Activated CD4-positive, alpha-beta T cell treated with anti-CD3 and anti-CD28 coated beads, Interleukin-2, amount 10 ng/mL, durations not matched to agents 7 days and 5 days (primary cell): ENCODE measurements around the gene MAGI3. TPM values are rescaled to one million over a fixed set of nuclear protein-coding genes. Genes with fewer than 3 reads are reported as not detected.

Experiments used
- CTCF ChIA-PET: fragments of 350-600 bp; sonication (Branson Sonifier 250); formaldehyde crosslinking; loops from one replicate; lab custom pipeline; 2021; ENCODE audit warnings: antibody characterized with exemption; lab: Charles Lee
- POLR2A ChIA-PET: fragments of 350-600 bp; sonication (Branson Sonifier 250); formaldehyde crosslinking; loops from one replicate; lab custom pipeline; 2021; ENCODE audit warnings: antibody characterized with exemption; lab: Charles Lee
- DNase-seq: peaks from one replicate; pipeline ENCODE4 v3.0.0-alpha.2; 2020
- H3K27ac Mint-ChIP-seq: one replicate; pipeline ENCODE4 v1.8.0; 2021; ENCODE audit warnings: mild to moderate bottlenecking, moderate library complexity, mixed read lengths
- H3K27me3 Mint-ChIP-seq: one replicate; pipeline ENCODE4 v1.8.0; 2021; ENCODE audit warnings: mixed read lengths
- H3K36me3 Mint-ChIP-seq: one replicate; pipeline ENCODE4 v1.8.0; 2021; ENCODE audit warnings: low read depth, mixed read lengths
- H3K4me1 Mint-ChIP-seq: one replicate; pipeline ENCODE4 v1.8.0; 2021; ENCODE audit warnings: mixed read lengths
- H3K4me3 Mint-ChIP-seq: one replicate; pipeline ENCODE4 v1.8.0; 2021; ENCODE audit warnings: mild to moderate bottlenecking, moderate library complexity, mixed read lengths
- H3K9me3 Mint-ChIP-seq: one replicate; pipeline ENCODE4 v1.8.0; 2021; ENCODE audit warnings: mixed read lengths
- total RNA-seq, 2 experiments: library from RNA; stranded (reverse); gene quantifications; one replicate each; pipeline ENCODE4 v1.2.3, GENCODE V29; 2021

The MAGI3 gene
- total RNA-seq, 2 experiments from 2014 or later: 10.8 to 11.0 TPM

DNA sequence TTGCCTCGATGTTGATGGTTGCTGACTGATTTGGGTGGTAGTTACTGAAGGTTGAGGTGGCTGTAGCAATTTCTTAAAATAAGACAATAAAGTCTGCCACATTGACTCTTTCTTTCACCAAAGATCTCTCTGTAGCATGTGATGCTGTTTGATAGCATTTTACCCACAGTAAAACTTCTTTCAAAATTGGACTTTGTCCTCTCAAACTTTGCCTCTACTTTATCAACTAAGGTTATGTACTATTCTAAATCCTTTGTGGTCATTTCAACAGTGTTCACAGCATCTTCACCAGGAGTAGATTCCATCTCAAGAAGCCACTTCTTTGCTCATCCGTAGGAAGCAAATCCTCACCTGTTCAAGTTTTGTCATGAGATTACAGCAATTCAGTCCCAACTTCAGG, 275.8 kb downstream of the MAGI3 start:
- no peaks in the 10 kb centered on the region for H3K27me3 Mint-ChIP-seq
- no peak overlapping the region for H3K4me3 Mint-ChIP-seq
- POLR2A ChIA-PET: no interaction called here
- H3K36me3 Mint-ChIP-seq: peaks cover 3% of the 10 kb centered on the region
- H3K9me3 Mint-ChIP-seq: no peaks in the 10 kb centered on the region
- H3K4me1 Mint-ChIP-seq: no peaks in the 10 kb centered on the region
- H3K27ac Mint-ChIP-seq: no peak overlapping the region
- DNase-seq: no peak
- CTCF ChIA-PET: no interaction called here

DNA sequence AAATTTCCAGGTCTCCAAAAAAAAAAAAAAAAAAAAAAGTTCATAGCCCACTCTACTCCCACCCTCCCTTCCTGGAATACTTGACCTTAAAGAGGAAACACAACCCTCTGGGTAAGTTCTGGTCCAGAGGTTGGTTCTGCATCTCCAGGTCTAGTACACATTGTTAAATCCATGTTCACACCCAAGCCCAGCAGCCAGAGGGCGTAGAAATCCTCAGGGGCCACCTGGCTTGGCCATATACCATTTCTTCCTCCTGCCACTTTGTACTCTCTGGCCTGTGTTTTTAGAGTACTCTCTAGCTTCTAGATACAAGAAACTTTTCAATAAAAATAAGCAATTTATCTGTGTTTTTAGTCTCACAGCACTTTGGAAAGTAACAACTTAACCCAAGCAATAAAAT, 279.7 kb downstream of the MAGI3 start:
- ChIA-PET CTCF (interaction anchor here (0.7 kb wide), 1 partner anchor 563 kb away, joined by 4 read pairs; no protein-coding TSS in a partner anchor), POLR2A (no interaction called here)
- H3K4me1 Mint-ChIP-seq: peaks cover under 1% of the 10 kb centered on the region
- H3K27me3 Mint-ChIP-seq: no peaks in the 10 kb centered on the region
- H3K36me3 Mint-ChIP-seq: peaks cover 3% of the 10 kb centered on the region
- H3K4me3 Mint-ChIP-seq: no peak overlapping the region
- no peak overlapping the region for H3K27ac Mint-ChIP-seq
- no peaks in the 10 kb centered on the region for H3K9me3 Mint-ChIP-seq
- DNase-seq: no peak

DNA sequence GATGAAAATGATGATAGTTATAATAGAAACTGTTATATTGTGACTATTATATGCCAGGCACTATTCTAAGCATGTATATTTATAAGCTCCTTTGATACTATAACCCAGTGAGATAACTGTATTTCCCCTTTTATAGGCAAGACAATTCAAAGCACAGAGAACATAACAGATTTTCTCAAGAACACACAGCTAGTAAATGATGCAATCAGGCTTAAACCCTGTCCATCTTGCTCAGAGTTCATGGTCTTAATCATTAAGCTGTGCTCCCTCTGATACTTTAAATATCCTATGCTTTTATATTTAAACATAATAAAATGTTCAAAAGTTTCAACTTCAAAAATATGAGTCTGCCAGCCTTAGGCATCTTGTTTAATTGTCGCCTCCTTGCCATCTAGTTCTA, 280.3 kb downstream of the MAGI3 start:
- H3K36me3 Mint-ChIP-seq: peaks cover 3% of the 10 kb centered on the region
- no peak overlapping the region for H3K27ac Mint-ChIP-seq
- POLR2A ChIA-PET: no interaction called here
- H3K27me3 Mint-ChIP-seq: no peaks in the 10 kb centered on the region
- H3K4me3 Mint-ChIP-seq: no peak overlapping the region
- CTCF ChIA-PET: no interaction called here
- no peak for DNase-seq
- H3K9me3 Mint-ChIP-seq: no peaks in the 10 kb centered on the region
- peaks cover 5% of the 10 kb centered on the region for H3K4me1 Mint-ChIP-seq

DNA sequence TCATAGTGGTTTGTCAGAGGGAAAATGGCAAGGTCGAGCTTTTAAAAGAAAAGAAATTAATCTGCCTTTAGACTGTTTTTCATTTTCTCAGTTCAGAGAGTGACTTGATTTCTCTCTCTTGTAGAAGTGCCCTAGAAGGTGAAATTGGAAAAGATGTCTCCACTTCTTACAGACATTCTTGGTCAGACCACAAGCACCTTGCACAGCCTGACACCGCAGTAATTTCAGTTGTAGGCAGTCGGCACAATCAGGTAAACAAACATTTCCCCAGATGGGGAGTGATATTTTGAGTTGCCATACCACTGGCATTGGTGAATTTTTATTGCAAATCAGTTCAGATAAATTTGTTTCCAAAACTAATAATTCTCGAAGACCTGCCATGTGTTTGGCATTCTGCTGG, 282.2 kb downstream of the MAGI3 start:
- Mint-ChIP-seq H3K36me3 (no peaks in the 10 kb centered on the region), H3K27ac (no peak overlapping the region), H3K4me3 (no peak overlapping the region), H3K4me1 (peaks cover 5% of the 10 kb centered on the region), H3K9me3 (no peaks in the 10 kb centered on the region), H3K27me3 (no peaks in the 10 kb centered on the region)
- CTCF ChIA-PET: no interaction called here
- DNase-seq: no peak
- POLR2A ChIA-PET: no interaction called here

DNA sequence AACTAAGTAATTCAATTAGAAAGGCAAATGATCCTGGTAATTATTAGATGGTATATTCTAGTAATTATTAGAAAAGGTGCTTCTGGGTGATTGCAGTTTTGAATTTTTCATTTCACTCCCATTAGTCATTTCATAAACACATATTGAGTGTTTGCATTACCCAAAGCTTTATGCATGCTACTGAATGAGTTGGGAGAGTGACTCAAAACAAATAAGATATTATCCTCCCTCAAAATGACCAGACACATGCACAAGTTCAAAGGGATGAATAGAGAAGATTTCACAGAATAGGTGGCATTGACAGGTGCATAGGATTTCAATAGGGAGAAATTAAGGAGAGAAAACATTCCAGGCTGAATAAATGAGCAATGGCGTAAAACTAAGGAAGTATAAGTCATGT, 284.3 kb downstream of the MAGI3 start:
- Mint-ChIP-seq H3K27ac (no peak overlapping the region), H3K9me3 (no peaks in the 10 kb centered on the region), H3K4me3 (no peak overlapping the region), H3K4me1 (peaks cover 5% of the 10 kb centered on the region), H3K36me3 (no peaks in the 10 kb centered on the region), H3K27me3 (no peaks in the 10 kb centered on the region)
- POLR2A ChIA-PET: no interaction called here
- DNase-seq: no peak
- CTCF ChIA-PET: no interaction called here

DNA sequence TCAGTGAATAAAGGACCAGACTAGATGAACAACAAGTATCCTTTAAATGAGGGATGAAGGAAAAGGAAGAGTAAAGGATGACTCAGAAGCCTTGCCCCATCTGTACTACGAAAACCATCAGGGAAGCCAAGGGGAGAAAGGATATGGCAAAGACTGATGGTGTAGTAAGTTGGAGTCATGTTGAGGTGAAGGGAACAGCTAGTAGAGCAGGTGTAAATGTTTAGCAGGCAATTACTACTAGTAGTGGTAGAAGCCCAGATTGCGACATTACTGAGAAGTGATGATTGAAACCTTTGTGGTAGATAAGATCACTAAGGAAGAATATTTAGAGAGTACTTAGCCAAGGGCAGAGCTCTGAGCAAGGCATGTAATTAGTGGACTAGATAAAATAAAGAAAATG, 285.0 kb downstream of the MAGI3 start:
- Mint-ChIP-seq H3K36me3 (no peaks in the 10 kb centered on the region), H3K4me1 (peaks cover 5% of the 10 kb centered on the region), H3K27ac (no peak overlapping the region), H3K27me3 (no peaks in the 10 kb centered on the region), H3K4me3 (no peak overlapping the region), H3K9me3 (no peaks in the 10 kb centered on the region)
- ChIA-PET POLR2A (no interaction called here), CTCF (no interaction called here)
- no peak for DNase-seq

DNA sequence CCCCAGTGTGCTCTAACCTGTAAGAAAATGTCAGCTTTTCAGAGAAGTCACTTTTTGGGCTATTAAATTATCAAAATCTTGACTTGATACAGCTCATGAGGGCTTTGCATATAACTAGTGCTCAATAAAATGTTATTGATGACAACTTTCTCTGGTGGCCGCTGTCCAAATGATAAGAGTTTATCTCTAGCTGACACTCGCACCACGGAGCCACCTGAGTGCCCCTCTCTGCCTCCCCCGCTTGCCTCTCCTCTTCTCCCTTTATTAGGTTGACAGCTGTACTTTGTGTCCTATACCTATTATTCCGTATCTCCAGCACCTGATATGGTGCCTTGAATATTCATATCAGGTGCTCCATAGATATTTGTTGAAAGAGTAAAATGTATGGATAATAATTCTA, 286.2 kb downstream of the MAGI3 start:
- ChIA-PET CTCF (interaction anchor here (0.6 kb wide), 1 partner anchor 341 kb away, joined by 4 read pairs; no protein-coding TSS in a partner anchor), POLR2A (no interaction called here)
- Mint-ChIP-seq H3K27me3 (no peaks in the 10 kb centered on the region), H3K9me3 (no peaks in the 10 kb centered on the region), H3K4me3 (no peak overlapping the region), H3K4me1 (peaks cover 10% of the 10 kb centered on the region), H3K27ac (no peak overlapping the region), H3K36me3 (no peaks in the 10 kb centered on the region)
- no peak for DNase-seq

DNA sequence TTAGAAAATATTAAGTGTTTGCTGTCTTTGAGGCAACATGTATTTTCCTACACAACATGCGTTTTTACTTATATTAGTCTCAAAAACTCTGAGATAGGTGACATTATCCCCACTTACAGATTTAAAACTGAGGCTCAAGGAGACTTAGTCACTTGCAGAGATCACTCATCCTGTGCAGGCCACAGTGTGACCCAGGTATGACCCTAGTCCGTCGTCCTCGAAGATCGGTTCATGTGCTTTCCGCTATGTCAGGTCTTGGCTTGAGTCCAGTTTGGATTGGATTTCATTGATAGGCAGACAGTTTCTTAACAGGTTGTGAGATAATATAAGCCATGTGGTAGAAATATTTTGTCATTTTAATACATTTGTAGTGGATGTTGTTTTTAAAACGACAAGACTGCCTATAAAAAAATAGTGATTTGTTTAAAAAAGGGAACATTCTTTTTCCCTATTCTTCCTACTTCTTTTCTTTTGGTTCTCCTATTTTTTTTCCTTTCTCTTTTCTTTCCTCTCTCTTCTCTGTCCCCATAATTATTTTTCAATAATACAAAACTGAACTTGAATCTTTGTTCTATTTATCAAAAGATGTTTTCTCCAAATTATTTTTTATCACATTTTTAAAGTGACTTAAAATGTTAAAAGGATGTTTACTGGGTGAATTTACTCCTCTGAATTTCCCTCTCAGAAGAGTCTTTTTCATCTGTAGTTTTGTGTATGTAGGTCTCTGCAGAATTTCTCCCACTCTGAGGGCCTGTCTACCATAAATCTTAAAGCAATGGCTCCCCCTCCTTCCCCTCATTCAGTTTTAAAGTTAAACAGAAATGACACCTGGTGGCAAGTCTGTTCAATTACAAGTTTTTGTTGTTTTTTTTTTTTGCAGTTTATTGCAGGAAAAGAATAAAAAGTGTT, 287.2 kb downstream of the MAGI3 start:
- no peaks in the 10 kb centered on the region for H3K9me3 Mint-ChIP-seq

DNA sequence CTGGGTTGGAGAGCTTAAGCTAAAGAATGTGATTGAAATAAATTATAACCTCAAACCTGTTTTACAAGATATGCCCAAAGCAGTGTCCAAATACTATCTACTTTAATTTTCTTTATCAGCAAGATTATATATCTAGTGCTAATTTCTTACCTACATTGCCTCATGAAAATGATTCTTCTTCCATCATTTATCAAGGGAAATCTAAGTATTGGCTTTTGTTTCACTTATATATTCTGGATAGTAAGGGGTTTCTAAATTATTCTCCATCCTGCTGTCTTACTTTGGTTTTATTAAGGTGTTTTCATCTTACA, 287.8 kb downstream of the MAGI3 start:
- Mint-ChIP-seq H3K4me3 (no peak overlapping the region), H3K27ac (no peak overlapping the region), H3K4me1 (peaks cover 10% of the 10 kb centered on the region), H3K27me3 (no peaks in the 10 kb centered on the region), H3K36me3 (no peaks in the 10 kb centered on the region), H3K9me3 (no peaks in the 10 kb centered on the region)
- DNase-seq: no peak
- CTCF ChIA-PET: interaction anchor here (0.6 kb wide), 1 partner anchor 273 kb away, joined by 3 read pairs; no protein-coding TSS in a partner anchor
- POLR2A ChIA-PET: no interaction called here

More for the DNA sequence above, 287.2 kb downstream of the MAGI3 start:
- ChIA-PET POLR2A (no interaction called here), CTCF (interaction anchor here (0.6 kb wide), 1 partner anchor 274 kb away, joined by 3 read pairs; no protein-coding TSS in a partner anchor)
- no peaks in the 10 kb centered on the region for H3K36me3 Mint-ChIP-seq
- no peaks in the 10 kb centered on the region for H3K27me3 Mint-ChIP-seq
- no peak overlapping the region for H3K4me3 Mint-ChIP-seq
- H3K27ac Mint-ChIP-seq: no peak overlapping the region
- peak; percentile 18 for DNase-seq
- peaks cover 10% of the 10 kb centered on the region for H3K4me1 Mint-ChIP-seq

DNA sequence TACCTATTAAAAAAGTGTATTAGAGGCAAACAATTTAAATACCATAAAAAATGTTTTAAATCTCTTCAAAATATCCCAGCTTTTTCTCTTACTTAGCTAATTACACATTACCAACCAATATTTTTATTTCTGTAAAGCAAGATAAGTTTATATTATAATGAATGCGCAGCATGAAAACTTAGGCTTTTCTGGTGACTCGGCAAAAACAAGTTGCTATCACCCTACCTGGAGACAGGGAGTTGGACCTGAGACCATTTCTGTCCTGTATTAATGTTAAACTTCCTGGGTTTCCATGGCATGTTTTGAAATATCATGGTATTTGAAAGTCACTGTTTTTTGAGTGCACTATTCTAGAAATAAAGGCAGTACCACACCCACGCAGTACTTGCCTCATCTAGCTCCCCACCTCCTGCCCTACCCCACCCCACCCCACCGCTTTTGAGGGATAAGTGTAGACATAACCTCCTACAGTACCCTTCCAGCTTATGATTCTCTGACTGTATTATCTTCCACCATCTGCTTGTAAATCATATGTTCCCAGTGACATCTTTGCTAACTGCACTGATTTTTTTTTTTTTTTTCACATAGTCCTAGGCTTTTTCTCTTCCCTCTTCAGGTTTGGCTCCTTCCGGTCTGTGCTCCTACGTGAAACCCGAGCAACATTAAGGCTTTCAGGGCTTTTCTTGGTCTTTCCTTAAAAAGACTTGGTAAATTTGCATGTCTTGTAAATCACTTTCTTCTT, 291.5 kb downstream of the MAGI3 start:
- Mint-ChIP-seq H3K9me3 (no peaks in the 10 kb centered on the region), H3K4me1 (peaks cover 5% of the 10 kb centered on the region), H3K36me3 (peaks cover 2% of the 10 kb centered on the region), H3K27ac (no peak overlapping the region), H3K27me3 (no peaks in the 10 kb centered on the region), H3K4me3 (no peak overlapping the region)
- DNase-seq: no peak
- ChIA-PET CTCF (interaction anchor here (0.6 kb wide), 2 partner anchors 54 to 570 kb away, joined by 3 to 4 read pairs; no protein-coding TSS in a partner anchor), POLR2A (no interaction called here)

DNA sequence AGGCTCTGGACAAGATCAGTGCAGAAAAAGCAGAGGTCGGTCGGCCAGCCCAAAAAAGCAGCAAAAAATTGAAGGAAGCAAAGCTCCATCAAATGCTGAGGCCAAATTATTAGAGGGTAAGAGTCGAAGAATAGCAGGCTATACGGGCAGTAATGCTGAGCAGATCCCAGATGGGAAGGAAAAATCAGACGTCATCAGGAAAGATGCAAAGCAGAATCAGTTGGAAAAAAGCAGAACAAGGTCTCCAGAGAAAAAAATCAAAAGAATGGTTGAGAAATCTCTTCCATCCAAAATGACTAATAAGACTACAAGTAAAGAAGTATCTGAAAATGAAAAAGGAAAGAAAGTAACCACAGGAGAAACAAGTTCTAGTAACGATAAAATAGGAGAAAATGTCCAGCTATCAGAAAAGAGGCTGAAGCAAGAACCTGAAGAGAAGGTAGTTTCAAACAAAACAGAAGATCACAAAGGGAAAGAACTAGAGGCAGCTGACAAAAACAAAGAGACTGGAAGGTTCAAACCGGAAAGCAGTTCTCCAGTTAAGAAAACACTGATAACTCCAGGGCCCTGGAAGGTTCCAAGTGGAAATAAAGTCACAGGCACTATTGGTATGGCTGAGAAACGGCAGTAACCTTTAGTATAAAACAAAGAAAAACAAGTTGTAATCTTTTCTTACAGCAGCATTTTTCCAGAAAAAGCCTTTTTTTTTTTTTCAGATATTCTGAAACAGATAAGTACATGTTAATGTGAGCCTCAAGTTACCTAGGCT, 293.3 kb downstream of the MAGI3 start:
- DNase-seq: no peak
- Mint-ChIP-seq H3K27ac (no peak overlapping the region), H3K4me3 (no peak overlapping the region), H3K4me1 (peaks cover 5% of the 10 kb centered on the region), H3K36me3 (peaks cover 2% of the 10 kb centered on the region), H3K27me3 (no peaks in the 10 kb centered on the region), H3K9me3 (no peaks in the 10 kb centered on the region)
- ChIA-PET CTCF (no interaction called here), POLR2A (no interaction called here)

DNA sequence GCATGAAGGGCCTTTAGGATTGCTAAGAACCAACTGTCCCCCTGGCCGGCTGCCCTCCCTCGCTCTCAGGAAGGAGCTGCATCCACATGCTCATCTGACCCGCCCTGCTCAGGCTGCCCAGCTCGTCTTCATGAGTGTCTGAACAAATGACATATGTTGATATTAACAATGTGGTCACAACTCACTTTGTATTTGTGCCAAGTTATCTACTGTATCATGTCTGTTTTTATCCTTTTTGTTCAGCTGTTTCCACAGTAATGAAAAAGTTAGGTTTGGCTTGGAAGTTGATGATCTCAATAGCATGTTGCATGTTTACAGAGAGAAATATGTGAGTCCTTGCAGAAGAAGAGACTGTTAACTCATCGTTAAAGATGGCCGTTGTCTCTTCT, 293.8 kb downstream of the MAGI3 start:
- Mint-ChIP-seq H3K4me3 (no peak overlapping the region), H3K9me3 (no peaks in the 10 kb centered on the region), H3K27ac (no peak overlapping the region), H3K4me1 (peaks cover 5% of the 10 kb centered on the region), H3K27me3 (no peaks in the 10 kb centered on the region), H3K36me3 (peaks cover 2% of the 10 kb centered on the region)
- DNase-seq: no peak
- ChIA-PET POLR2A (no interaction called here), CTCF (no interaction called here)
